ENCODE data around the gene FAM149A. TPM values are rescaled to one million over a fixed set of nuclear protein-coding genes. Genes with fewer than 3 reads are reported as not detected.

The FAM149A gene
- total RNA-seq, 1 experiment from 2014 or later, result 14.6 TPM

GRCh38 chr4:186058253-186058979 is 46.1 kb upstream of the FAM149A start:
- DNase-seq (ENCODE audit: low spot score) (no peak), ATAC-seq (no peak)
- TF ChIP-seq EMX1 (CRISPR knock-in tag; IDR thresholded peaks at IDR 0.05) (no peak), FOXJ3 (CRISPR knock-in tag; IDR thresholded peaks at IDR 0.05; ENCODE audit: borderline replicate concordance) (no peak), ZNF263 (CRISPR knock-in tag; IDR thresholded peaks at IDR 0.05; ENCODE audit: low read depth) (no peak), RELA (CRISPR knock-in tag; IDR thresholded peaks at IDR 0.05; ENCODE audit: borderline replicate concordance) (no peak), ZBTB43 (CRISPR knock-in tag; IDR thresholded peaks at IDR 0.05) (no peak), SOX15 (CRISPR knock-in tag; IDR thresholded peaks at IDR 0.05) (no peak), GABPB1 (CRISPR knock-in tag; IDR thresholded peaks at IDR 0.05) (no peak), ZNF138 (CRISPR knock-in tag; conservative IDR thresholded peaks at IDR 0.05) (no peak), OVOL2 (CRISPR knock-in tag; IDR thresholded peaks at IDR 0.05; ENCODE audit: borderline replicate concordance) (no peak), TEAD1 (CRISPR knock-in tag; IDR thresholded peaks at IDR 0.05) (no peak), JUN (CRISPR knock-in tag; IDR thresholded peaks at IDR 0.05) (no peak), ZNF512 (CRISPR knock-in tag; IDR thresholded peaks at IDR 0.05; ENCODE audit: borderline replicate concordance) (no peak), E2F4 (CRISPR knock-in tag; IDR thresholded peaks at IDR 0.05; ENCODE audit: borderline replicate concordance, low read depth) (no peak), PRDM15 (CRISPR knock-in tag; IDR thresholded peaks at IDR 0.05) (no peak), PRRX2 (CRISPR knock-in tag; IDR thresholded peaks at IDR 0.05) (no peak)
- ChIA-PET CTCF (no interaction called here), POLR2A (no interaction called here)
- Mint-ChIP-seq H3K4me3 (no peak overlapping the region), H3K4me1 (peaks cover 4% of the 10 kb centered on the region), H3K27me3 (ENCODE audit: low read depth) (no peaks in the 10 kb centered on the region), H3K9me3 (peaks cover 22% of the 10 kb centered on the region), H3K27ac (no peak overlapping the region), H3K36me3 (peaks cover 12% of the 10 kb centered on the region; the same call in 1 of the 2 replicates)

- peaks cover 12% of the 10 kb centered on the region; the same call in 1 of the 2 replicates for H3K36me3 Mint-ChIP-seq
- no peak for TF ChIP-seq IRF2 (CRISPR knock-in tag; IDR thresholded peaks at IDR 0.05; ENCODE audit: borderline replicate concordance, low read depth)
- H3K9me3 Mint-ChIP-seq, result peaks cover 22% of the 10 kb centered on the region
- H3K4me3 Mint-ChIP-seq, result no peak overlapping the region
- ChIA-PET POLR2A (no interaction called here), CTCF (no interaction called here)
- ATAC-seq (no peak), DNase-seq (ENCODE audit: low spot score) (no peak)
- H3K4me1 Mint-ChIP-seq, result peaks cover 4% of the 10 kb centered on the region
- H3K27ac Mint-ChIP-seq, result no peak overlapping the region
- H3K27me3 Mint-ChIP-seq (ENCODE audit: low read depth), result no peaks in the 10 kb centered on the region
Observed at GRCh38 chr4:186058980-186059316, 45.6 kb upstream of the FAM149A start.

All from WTC11 (cell line).